Astrocyte (in vitro differentiated cells and primary cell): Measurements from ENCODE around the gene TICRR. TPM values are rescaled to one million over a fixed set of nuclear protein-coding genes. Genes with fewer than 3 reads are reported as not detected.

ENCODE experiments used
- DNase-seq: peaks from one replicate; pipeline ENCODE4 v3.0.0-alpha.2; 2010; ENCODE audit warnings: low read depth
- FAIRE-seq: peaks from 2 replicates; lab custom pipeline; 2011; peaks lifted over from hg19 to GRCh38; lab: Jason Lieb, UNC
- H2AFZ ChIP-seq: 2 replicates; pipeline ENCODE4 v1.6.0; 2012; ENCODE audit warnings: low read depth, low read length, inconsistent platforms
- H3K27ac ChIP-seq: 2 replicates; pipeline ENCODE4 v1.5.1; 2011; ENCODE audit warnings: low read depth, low read length, inconsistent platforms
- H3K27me3 ChIP-seq: 2 replicates; pipeline ENCODE4 v1.6.0; 2011; ENCODE audit warnings: low read length, inconsistent platforms; ENCODE audit not compliant: insufficient read depth
- H3K36me3 ChIP-seq: 2 replicates; pipeline ENCODE4 v1.5.1; 2011; ENCODE audit warnings: low read length, inconsistent platforms; ENCODE audit not compliant: insufficient read depth
- H3K4me1 ChIP-seq: 2 replicates; pipeline ENCODE4 v1.5.1; 2011; ENCODE audit warnings: low read length, inconsistent platforms; ENCODE audit not compliant: insufficient read depth
- H3K4me2 ChIP-seq: 2 replicates; pipeline ENCODE4 v1.6.0; 2012; ENCODE audit warnings: low read length, inconsistent platforms
- H3K4me3 ChIP-seq: 2 replicates; pipeline ENCODE4 v1.5.1; 2011; ENCODE audit warnings: low read depth, mild to moderate bottlenecking, low read length, inconsistent platforms; ENCODE audit not compliant: insufficient read depth
- H3K79me2 ChIP-seq: 2 replicates; pipeline ENCODE4 v1.6.0; 2012; ENCODE audit warnings: mild to moderate bottlenecking, low read length, inconsistent platforms; ENCODE audit not compliant: insufficient read depth
- H3K9ac ChIP-seq: 2 replicates; pipeline ENCODE4 v1.6.0; 2012; ENCODE audit warnings: mild to moderate bottlenecking, low read length, inconsistent platforms
- H3K9me3 ChIP-seq: 2 replicates; pipeline ENCODE4 v1.5.1; 2012; ENCODE audit warnings: low read depth, mild to moderate bottlenecking, low read length, inconsistent platforms; ENCODE audit not compliant: insufficient read depth
- H4K20me1 ChIP-seq: 2 replicates; pipeline ENCODE4 v1.6.0; 2012; ENCODE audit warnings: low read length, inconsistent platforms; ENCODE audit not compliant: insufficient read depth
- H3K27ac Mint-ChIP-seq: one replicate; pipeline ENCODE4 v1.8.0; 2021; ENCODE audit warnings: mild to moderate bottlenecking, mixed read lengths; ENCODE audit not compliant: unreplicated experiment
- H3K27me3 Mint-ChIP-seq: one replicate; pipeline ENCODE4 v1.8.0; 2021; ENCODE audit warnings: low read depth, mixed read lengths; ENCODE audit not compliant: unreplicated experiment
- H3K36me3 Mint-ChIP-seq: one replicate; pipeline ENCODE4 v1.8.0; 2021; ENCODE audit warnings: low read depth, mixed read lengths; ENCODE audit not compliant: unreplicated experiment
- H3K4me1 Mint-ChIP-seq: one replicate; pipeline ENCODE4 v1.8.0; 2021; ENCODE audit warnings: low read depth, mixed read lengths; ENCODE audit not compliant: unreplicated experiment
- H3K4me3 Mint-ChIP-seq: one replicate; pipeline ENCODE4 v1.8.0; 2021; ENCODE audit warnings: mild to moderate bottlenecking, moderate library complexity, mixed read lengths; ENCODE audit not compliant: unreplicated experiment
- H3K9me3 Mint-ChIP-seq: one replicate; pipeline ENCODE4 v1.8.0; 2021; ENCODE audit warnings: mild to moderate bottlenecking, mixed read lengths; ENCODE audit not compliant: unreplicated experiment
- EZH2 ChIP-seq: IDR thresholded peaks from 2 replicates; pipeline ENCODE4 v1.6.1; 2012; ENCODE audit warnings: mild to moderate bottlenecking, low read length, inconsistent platforms; ENCODE audit not compliant: insufficient read depth
- total RNA-seq: library from RNA; stranded (reverse); gene quantifications from 2 replicates; pipeline ENCODE4 v1.2.1, GENCODE V29; 2021
- TF ChIP-seq, protein P1 (sequence below): IDR thresholded peaks from 2 replicates; pipeline ENCODE4 v1.5.1; 2011; ENCODE audit warnings: low read depth, mild to moderate bottlenecking, inconsistent platforms, low read length, moderate library complexity; ENCODE audit not compliant: insufficient read depth

TICRR gene
- total RNA-seq, 1 donor from 2014 or later, result 2.9 TPM

GRCh38 chr15:89586651-89587050 is 11.4 kb downstream of the TICRR start:
- peaks cover 9% of the 10 kb centered on the region for H3K4me1 ChIP-seq

GRCh38 chr15:89587955-89588354 is 12.7 kb downstream of the TICRR start:
- DNase-seq (peak; percentile 55), FAIRE-seq (no peak)
- Mint-ChIP-seq H3K27me3 (no peaks in the 10 kb centered on the region), H3K9me3 (no peaks in the 10 kb centered on the region), H3K27ac (no peak overlapping the region), H3K36me3 (no peaks in the 10 kb centered on the region), H3K4me1 (peaks cover 2% of the 10 kb centered on the region), H3K4me3 (no peak overlapping the region)
- Histone ChIP-seq H3K4me2 (peak overlapping the region; percentile 63), H3K36me3 (peaks cover 23% of the 10 kb centered on the region), H3K27me3 (no peaks in the 10 kb centered on the region), H4K20me1 (no peaks in the 10 kb centered on the region), H3K27ac (peak overlapping the region; percentile 12), H3K4me3 (no peak overlapping the region), H3K4me1 (peaks cover 9% of the 10 kb centered on the region), H3K9me3 (no peaks in the 10 kb centered on the region), H3K9ac (no peak overlapping the region), H3K79me2 (peaks cover 26% of the 10 kb centered on the region), H2AFZ (peak overlapping the region; percentile 70)
- TF ChIP-seq EZH2, result no peak
- TF ChIP-seq, protein P1, sequence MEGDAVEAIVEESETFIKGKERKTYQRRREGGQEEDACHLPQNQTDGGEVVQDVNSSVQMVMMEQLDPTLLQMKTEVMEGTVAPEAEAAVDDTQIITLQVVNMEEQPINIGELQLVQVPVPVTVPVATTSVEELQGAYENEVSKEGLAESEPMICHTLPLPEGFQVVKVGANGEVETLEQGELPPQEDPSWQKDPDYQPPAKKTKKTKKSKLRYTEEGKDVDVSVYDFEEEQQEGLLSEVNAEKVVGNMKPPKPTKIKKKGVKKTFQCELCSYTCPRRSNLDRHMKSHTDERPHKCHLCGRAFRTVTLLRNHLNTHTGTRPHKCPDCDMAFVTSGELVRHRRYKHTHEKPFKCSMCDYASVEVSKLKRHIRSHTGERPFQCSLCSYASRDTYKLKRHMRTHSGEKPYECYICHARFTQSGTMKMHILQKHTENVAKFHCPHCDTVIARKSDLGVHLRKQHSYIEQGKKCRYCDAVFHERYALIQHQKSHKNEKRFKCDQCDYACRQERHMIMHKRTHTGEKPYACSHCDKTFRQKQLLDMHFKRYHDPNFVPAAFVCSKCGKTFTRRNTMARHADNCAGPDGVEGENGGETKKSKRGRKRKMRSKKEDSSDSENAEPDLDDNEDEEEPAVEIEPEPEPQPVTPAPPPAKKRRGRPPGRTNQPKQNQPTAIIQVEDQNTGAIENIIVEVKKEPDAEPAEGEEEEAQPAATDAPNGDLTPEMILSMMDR, result no peak

More at GRCh38 chr15:89586651-89587050, 11.4 kb downstream of the TICRR start:
- Mint-ChIP-seq H3K4me1 (no peaks in the 10 kb centered on the region), H3K27ac (no peak overlapping the region), H3K36me3 (no peaks in the 10 kb centered on the region), H3K4me3 (no peak overlapping the region), H3K27me3 (no peaks in the 10 kb centered on the region), H3K9me3 (no peaks in the 10 kb centered on the region)
- Histone ChIP-seq H3K36me3 (peaks cover 22% of the 10 kb centered on the region), H3K4me2 (no peak overlapping the region), H2AFZ (no peak overlapping the region), H4K20me1 (no peaks in the 10 kb centered on the region), H3K27ac (no peak overlapping the region), H3K27me3 (no peaks in the 10 kb centered on the region), H3K9me3 (no peaks in the 10 kb centered on the region), H3K9ac (no peak overlapping the region), H3K4me3 (no peak overlapping the region), H3K79me2 (peaks cover 37% of the 10 kb centered on the region)
- DNase-seq, result no peak
- TF ChIP-seq, protein P1, result no peak
- no peak for TF ChIP-seq EZH2
- FAIRE-seq, result no peak

- no peaks in the 10 kb centered on the region for H3K27me3 ChIP-seq
- H3K4me1 ChIP-seq, result peaks cover 9% of the 10 kb centered on the region
- Mint-ChIP-seq H3K4me3 (no peak overlapping the region), H3K27me3 (no peaks in the 10 kb centered on the region), H3K36me3 (no peaks in the 10 kb centered on the region), H3K9me3 (no peaks in the 10 kb centered on the region), H3K4me1 (peaks cover 4% of the 10 kb centered on the region), H3K27ac (no peak overlapping the region)
- H4K20me1 ChIP-seq, result no peaks in the 10 kb centered on the region
- no peak overlapping the region for H3K9ac ChIP-seq
- peaks cover 18% of the 10 kb centered on the region for H3K79me2 ChIP-seq
- no peak overlapping the region for H2AFZ ChIP-seq
- H3K4me2 ChIP-seq, result no peak overlapping the region
- no peak overlapping the region for H3K4me3 ChIP-seq
- peaks cover 11% of the 10 kb centered on the region for H3K36me3 ChIP-seq
- H3K27ac ChIP-seq, result no peak overlapping the region
- FAIRE-seq (no peak), DNase-seq (no peak)
- no peaks in the 10 kb centered on the region for H3K9me3 ChIP-seq
- TF ChIP-seq, protein P1, result no peak
- no peak for TF ChIP-seq EZH2
These were observed 16.6 kb downstream of the TICRR start for GRCh38 chr15:89591834-89592233.
